NOMO-1 (cell line): Measurements from ENCODE around the gene ZNF737.
"Not testable (repeated sequence)": the region's sequence is repeated elsewhere in the genome, so short reads cannot be mapped to it uniquely, and the experiment has no call there.

Experiments
- DNase-seq, 2 experiments: peaks; one replicate each; lab custom pipeline; 2025; ENCODE audit not compliant: unreplicated experiment in 2 of 2; lab: John Stamatoyannopoulos, UW

Gene ZNF737

DNA sequence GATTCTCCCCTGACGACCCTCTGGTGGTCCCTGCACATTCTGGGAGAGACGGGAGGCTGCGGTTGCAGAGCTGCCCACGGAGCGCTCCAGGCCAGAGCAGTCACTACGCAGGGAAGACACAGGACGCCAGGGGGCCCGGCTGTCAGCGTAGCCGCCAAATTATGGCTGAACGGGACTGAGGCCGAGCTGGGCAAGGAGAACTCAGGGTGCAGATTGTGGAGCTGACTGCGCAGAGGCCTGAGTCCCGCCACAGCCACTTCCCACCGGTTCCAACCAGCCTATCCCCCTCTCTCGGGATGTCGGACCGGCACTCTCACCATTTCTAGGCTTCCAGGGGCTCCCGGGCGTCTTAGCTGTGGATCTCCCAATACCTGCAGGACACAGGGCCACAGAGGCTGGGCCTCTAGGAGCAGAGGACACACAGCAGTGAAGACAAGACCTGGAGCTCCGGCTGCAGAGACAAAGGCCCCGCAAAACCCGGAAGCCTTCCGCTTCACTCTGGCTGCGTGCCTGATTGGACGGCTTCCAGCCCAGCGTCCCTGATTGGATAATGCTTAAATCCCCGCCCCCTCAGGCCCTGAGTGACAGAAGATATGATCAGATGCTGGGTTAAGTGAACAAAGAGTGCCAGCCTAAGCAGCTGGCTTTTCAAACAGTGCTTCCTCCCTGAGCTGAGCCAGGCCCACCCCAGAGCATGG, at the start of gene ZNF737:
Gene ZNF737 (minus strand): TSS at position 461 of the 698 bp plus-strand sequence. CDS start 141 bp downstream, at position 320.
- DNase-seq: no peak

- DNase-seq: not testable (repeated sequence)
These were observed 49.4 kb upstream of the ZNF737 start for GRCh38 chr19:20614971-20615370.

DNA sequence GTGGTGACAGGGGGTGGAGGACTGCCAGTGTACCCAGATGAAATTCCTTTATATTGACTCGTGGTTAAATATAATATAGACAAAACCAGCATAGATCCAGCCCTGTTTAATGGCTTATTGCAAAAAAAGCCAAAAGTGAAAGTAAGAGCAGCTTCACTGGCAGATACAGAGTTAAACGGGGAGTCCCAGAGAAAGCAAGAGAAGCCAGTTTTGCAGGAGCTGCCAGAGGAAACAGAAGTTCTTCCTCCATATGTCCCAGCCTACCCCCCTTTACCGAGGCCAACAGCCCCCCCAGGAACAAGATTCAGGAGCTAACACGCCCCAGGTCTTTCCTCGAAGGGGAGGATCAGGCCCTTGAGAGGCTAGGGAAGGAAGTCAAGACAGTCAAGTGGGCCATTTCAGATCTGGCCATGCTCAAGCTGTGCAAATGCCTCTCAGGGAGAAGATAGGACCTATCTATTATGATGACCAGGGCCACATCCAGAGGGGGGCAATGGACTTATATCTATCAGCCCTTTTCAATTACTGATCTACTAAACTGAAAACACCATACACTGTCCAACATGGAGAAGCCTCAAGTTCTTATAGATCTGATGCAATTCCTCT, 47.2 kb upstream of the ZNF737 start:
- DNase-seq: no peak

GRCh38 chr19:20611866-20612265, 46.3 kb upstream of the ZNF737 start:
- DNase-seq: no peak

DNA sequence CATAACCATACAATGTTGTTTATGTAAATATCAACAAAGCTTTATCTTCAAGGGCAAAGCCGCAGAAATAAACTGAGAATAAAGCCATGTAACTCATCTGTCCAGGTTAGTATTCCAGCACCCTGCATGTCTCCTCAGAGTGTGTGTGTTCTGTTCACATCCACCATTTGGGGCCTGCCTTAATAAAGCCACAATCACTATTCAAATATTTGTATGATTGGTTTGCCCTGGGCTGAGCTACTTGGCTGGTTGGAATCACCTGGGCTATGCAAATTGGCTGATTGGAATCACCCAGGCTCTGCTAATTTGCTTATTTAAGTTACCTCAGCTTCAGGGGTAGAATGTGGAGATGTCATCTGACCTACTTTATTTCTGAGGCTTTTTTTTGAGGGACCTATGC, 42.4 kb upstream of the ZNF737 start:
- DNase-seq: no peak

DNA sequence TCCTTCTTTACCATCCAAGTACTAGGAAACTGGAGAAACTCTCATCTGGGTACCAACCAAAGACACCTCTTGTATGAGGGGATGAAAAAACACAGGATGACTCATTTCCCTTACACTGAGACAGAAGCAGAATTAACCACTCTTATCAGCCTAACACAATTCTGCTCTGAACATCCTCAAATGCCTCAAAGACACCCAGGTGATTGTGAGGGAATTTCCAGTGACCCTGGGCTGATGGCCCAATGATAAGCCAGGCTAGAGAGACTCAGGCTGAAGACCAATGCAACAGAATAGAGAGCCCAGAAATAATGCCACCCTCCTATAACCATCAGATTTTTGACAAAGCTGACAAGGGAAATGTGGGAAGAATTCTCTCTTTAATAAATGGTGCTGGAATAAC, 7.0 kb downstream of the ZNF737 start:
- no peak for DNase-seq

GRCh38 chr19:20558011-20558410, 7.6 kb downstream of the ZNF737 start:
- DNase-seq: no peak

DNA sequence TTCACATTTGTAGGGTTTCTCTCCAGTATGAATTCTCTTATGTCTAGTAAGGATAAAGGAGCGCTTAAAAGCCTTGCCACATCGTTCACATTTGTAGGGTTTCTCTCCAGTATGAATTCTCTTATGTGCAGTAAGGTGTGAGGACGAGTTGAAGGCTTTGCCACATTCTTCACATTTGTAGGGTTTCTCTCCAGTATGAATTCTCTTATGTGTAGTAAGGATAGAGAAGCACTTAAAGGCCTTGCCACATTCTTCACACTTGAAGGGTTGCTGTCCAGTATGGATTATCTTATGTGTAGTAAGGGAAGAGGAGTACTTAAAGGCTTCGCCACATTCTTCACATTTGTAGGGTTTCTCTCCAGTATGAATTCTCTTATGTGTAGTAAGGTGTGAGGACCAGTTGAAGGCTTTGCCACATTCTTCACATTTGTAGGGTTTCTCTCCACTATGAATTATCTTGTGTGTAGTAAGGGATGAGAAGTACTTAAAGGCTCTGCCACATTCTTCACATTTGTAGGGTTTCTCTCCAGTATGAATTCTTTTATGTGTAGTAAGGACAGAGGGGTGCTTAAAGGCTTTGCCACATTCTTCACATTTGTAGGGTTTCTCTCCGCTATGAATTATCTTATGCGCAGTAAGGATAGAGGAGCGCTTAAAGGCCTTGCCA, 20.8 kb downstream of the ZNF737 start:
- DNase-seq: not testable (repeated sequence)

GRCh38 chr19:20530303-20530702, 35.3 kb downstream of the ZNF737 start:
- DNase-seq: not testable (repeated sequence)

DNA sequence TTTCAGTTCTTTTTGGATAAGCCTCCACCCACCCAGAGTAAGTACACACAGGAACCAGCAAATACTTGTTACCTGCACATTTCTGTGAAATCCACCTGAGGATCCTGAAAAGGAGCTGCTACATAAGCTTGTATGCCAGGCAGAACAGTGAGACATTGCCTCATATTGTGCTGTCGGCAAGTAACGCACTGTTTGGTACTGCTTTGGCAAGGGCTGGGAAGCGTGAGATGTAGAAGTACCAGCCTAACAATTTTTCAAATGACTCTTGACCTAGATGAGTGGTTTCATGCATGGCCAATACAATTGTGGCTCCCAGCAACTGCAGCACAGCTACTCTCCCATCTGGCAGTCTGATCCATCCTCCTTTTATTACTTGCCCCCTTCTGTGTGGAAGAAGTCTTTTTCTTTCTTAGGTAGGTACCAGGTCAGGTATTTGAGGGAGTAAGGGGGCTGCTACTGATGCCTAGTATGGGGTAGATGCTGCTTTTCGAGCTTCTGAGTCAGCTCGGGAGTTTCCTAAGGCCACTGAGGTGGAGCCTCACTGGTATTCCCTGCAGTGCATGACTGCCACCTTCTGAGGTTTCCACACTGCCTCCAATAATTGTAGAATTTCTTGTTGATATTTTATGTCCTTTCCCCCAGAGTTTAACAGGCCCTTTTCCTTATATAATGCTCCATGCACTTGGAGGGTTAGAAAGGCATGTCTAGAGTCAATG, 52.2 kb downstream of the ZNF737 start:
- no peak for DNase-seq

- no peak for DNase-seq
These were observed 62.1 kb downstream of the ZNF737 start for GRCh38 chr19:20503476-20503875.
